Measurements from ENCODE around the gene PTPRH.

Gene PTPRH

DNA sequence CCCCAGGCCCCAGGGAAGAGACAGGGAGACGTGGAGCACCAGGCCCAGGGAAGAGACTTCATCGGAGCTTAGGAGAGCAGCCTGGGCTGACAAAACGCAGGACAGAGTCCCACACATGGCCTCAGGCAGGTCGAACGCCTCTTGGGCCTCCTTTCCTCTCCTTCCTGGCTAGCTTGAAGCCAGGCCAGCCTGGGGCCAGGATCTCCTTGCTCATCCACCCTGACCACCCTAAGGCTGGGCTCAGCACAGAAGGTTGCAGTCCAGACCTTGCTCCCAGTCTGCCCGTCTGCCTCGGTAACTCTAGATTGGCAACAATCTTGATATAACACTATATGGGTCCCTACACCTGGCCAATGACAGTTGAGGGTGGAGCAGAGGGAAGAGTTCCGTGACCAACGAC, 39.4 kb upstream of the PTPRH start:
- peaks cover 62% of the 10 kb centered on the region for H3K79me2 ChIP-seq (ENCODE audit: insufficient read depth, low read length)
- H3K9me3 ChIP-seq (ENCODE audit: low read length) = no peaks in the 10 kb centered on the region
- no peaks in the 10 kb centered on the region for H3K9me2 ChIP-seq (ENCODE audit: low read depth, low read length)
- H3K27me3 ChIP-seq (ENCODE audit: insufficient read depth, low read length) = no peaks in the 10 kb centered on the region
- H3K9ac ChIP-seq (ENCODE audit: low read length) = no peak overlapping the region
- peaks cover 38% of the 10 kb centered on the region for H3K4me1 ChIP-seq (ENCODE audit: insufficient read depth, low read length, severe bottlenecking)
- no peaks in the 10 kb centered on the region for H3F3A ChIP-seq (ENCODE audit: insufficient read depth, low read length)
- H3K36me3 ChIP-seq (ENCODE audit: insufficient read depth, low read length) = peaks cover 93% of the 10 kb centered on the region
- no peak overlapping the region for H3K27ac ChIP-seq (ENCODE audit: low read depth, low read length, poor library complexity, severe bottlenecking)
- H2AFZ ChIP-seq (ENCODE audit: low read length) = no peak overlapping the region
- H3K4me3 ChIP-seq (ENCODE audit: low read depth, low read length, poor library complexity, severe bottlenecking) = no peak overlapping the region
- no peak overlapping the region; the same call in 1 of the 2 replicates for H3K4me2 ChIP-seq (ENCODE audit: low read length)
- H4K20me1 ChIP-seq (ENCODE audit: insufficient read depth, low read length) = no peaks in the 10 kb centered on the region
- no peak for TF ChIP-seq EZH2 (IDR thresholded peaks at IDR 0.05; ENCODE audit: borderline replicate concordance, low read length)
- TF ChIP-seq, protein P1, sequence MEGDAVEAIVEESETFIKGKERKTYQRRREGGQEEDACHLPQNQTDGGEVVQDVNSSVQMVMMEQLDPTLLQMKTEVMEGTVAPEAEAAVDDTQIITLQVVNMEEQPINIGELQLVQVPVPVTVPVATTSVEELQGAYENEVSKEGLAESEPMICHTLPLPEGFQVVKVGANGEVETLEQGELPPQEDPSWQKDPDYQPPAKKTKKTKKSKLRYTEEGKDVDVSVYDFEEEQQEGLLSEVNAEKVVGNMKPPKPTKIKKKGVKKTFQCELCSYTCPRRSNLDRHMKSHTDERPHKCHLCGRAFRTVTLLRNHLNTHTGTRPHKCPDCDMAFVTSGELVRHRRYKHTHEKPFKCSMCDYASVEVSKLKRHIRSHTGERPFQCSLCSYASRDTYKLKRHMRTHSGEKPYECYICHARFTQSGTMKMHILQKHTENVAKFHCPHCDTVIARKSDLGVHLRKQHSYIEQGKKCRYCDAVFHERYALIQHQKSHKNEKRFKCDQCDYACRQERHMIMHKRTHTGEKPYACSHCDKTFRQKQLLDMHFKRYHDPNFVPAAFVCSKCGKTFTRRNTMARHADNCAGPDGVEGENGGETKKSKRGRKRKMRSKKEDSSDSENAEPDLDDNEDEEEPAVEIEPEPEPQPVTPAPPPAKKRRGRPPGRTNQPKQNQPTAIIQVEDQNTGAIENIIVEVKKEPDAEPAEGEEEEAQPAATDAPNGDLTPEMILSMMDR (IDR thresholded peaks at IDR 0.05; ENCODE audit: low read length) = no peak

- Histone ChIP-seq H3K9me3 (ENCODE audit: low read length) (no peaks in the 10 kb centered on the region), H3K4me2 (ENCODE audit: low read length) (no peak overlapping the region; the same call in 1 of the 2 replicates), H3K27me3 (ENCODE audit: insufficient read depth, low read length) (no peaks in the 10 kb centered on the region), H3K9ac (ENCODE audit: low read length) (no peak overlapping the region), H3K79me2 (ENCODE audit: insufficient read depth, low read length) (peaks cover 57% of the 10 kb centered on the region), H2AFZ (ENCODE audit: low read length) (no peak overlapping the region), H3K4me1 (ENCODE audit: insufficient read depth, low read length, severe bottlenecking) (peaks cover 33% of the 10 kb centered on the region), H4K20me1 (ENCODE audit: insufficient read depth, low read length) (no peaks in the 10 kb centered on the region), H3K9me2 (ENCODE audit: low read depth, low read length) (no peaks in the 10 kb centered on the region), H3K4me3 (ENCODE audit: low read depth, low read length, poor library complexity, severe bottlenecking) (no peak overlapping the region), H3F3A (ENCODE audit: insufficient read depth, low read length) (no peaks in the 10 kb centered on the region), H3K36me3 (ENCODE audit: insufficient read depth, low read length) (peaks cover 97% of the 10 kb centered on the region), H3K27ac (ENCODE audit: low read depth, low read length, poor library complexity, severe bottlenecking) (no peak overlapping the region)
- no peak for TF ChIP-seq EZH2 (IDR thresholded peaks at IDR 0.05; ENCODE audit: borderline replicate concordance, low read length)
- TF ChIP-seq, protein P1 (IDR thresholded peaks at IDR 0.05; ENCODE audit: low read length) = no peak
Measured at GRCh38 chr19:55248166-55248675, 38.9 kb upstream of the PTPRH start.

- H2AFZ ChIP-seq (ENCODE audit: low read length) = no peak overlapping the region
- H3K36me3 ChIP-seq (ENCODE audit: insufficient read depth, low read length) = peaks cover 97% of the 10 kb centered on the region
- no peaks in the 10 kb centered on the region for H3K9me3 ChIP-seq (ENCODE audit: low read length)
- H3K4me1 ChIP-seq (ENCODE audit: insufficient read depth, low read length, severe bottlenecking) = peaks cover 27% of the 10 kb centered on the region
- no peak overlapping the region for H3K27ac ChIP-seq (ENCODE audit: low read depth, low read length, poor library complexity, severe bottlenecking)
- H3K79me2 ChIP-seq (ENCODE audit: insufficient read depth, low read length) = peaks cover 51% of the 10 kb centered on the region
- no peaks in the 10 kb centered on the region for H3K27me3 ChIP-seq (ENCODE audit: insufficient read depth, low read length)
- H3K9me2 ChIP-seq (ENCODE audit: low read depth, low read length) = no peaks in the 10 kb centered on the region
- no peak overlapping the region for H3K9ac ChIP-seq (ENCODE audit: low read length)
- no peak for TF ChIP-seq EZH2 (IDR thresholded peaks at IDR 0.05; ENCODE audit: borderline replicate concordance, low read length)
- TF ChIP-seq, protein P1 (IDR thresholded peaks at IDR 0.05; ENCODE audit: low read length) = no peak
- H3K4me3 ChIP-seq (ENCODE audit: low read depth, low read length, poor library complexity, severe bottlenecking) = no peak overlapping the region
- no peaks in the 10 kb centered on the region for H3F3A ChIP-seq (ENCODE audit: insufficient read depth, low read length)
- no peaks in the 10 kb centered on the region for H4K20me1 ChIP-seq (ENCODE audit: insufficient read depth, low read length)
- H3K4me2 ChIP-seq (ENCODE audit: low read length) = no peak overlapping the region
Measured at GRCh38 chr19:55247621-55248099, 38.4 kb upstream of the PTPRH start.

All from OCI-LY1 (cell line).